H9 (cell line): ENCODE measurements around the gene NLRP9. TPM values are rescaled to one million over a fixed set of nuclear protein-coding genes. Genes with fewer than 3 reads are reported as not detected.

Source experiments
- DNase-seq: peaks from one replicate; pipeline ENCODE4 v3.0.0-alpha.2; 2017
- H2AFZ ChIP-seq: one replicate; pipeline ENCODE4 v1.6.1; 2013; ENCODE audit warnings: mild to moderate bottlenecking, low read length, control low read depth, moderate library complexity
- H2AK5ac ChIP-seq: 2 replicates; pipeline ENCODE4 v1.6.1; 2013; ENCODE audit warnings: low read length, control low read depth, mixed read lengths; ENCODE audit not compliant: insufficient read length
- H2BK120ac ChIP-seq: one replicate; pipeline ENCODE4 v1.6.1; 2013; ENCODE audit warnings: low read depth, mild to moderate bottlenecking, low read length, control low read depth, inconsistent platforms; ENCODE audit not compliant: poor library complexity, severe bottlenecking
- H2BK12ac ChIP-seq: 2 replicates; pipeline ENCODE4 v1.6.1; 2013; ENCODE audit warnings: low read length, control low read depth, mixed read lengths, low read depth; ENCODE audit not compliant: insufficient read length
- H2BK15ac ChIP-seq: 2 replicates; pipeline ENCODE4 v1.6.1; 2013; ENCODE audit warnings: low read depth, low read length, control low read depth
- H2BK20ac ChIP-seq: one replicate; pipeline ENCODE4 v1.6.1; 2013; ENCODE audit warnings: low read depth, mild to moderate bottlenecking, low read length, control low read depth, inconsistent platforms; ENCODE audit not compliant: poor library complexity, severe bottlenecking
- H2BK5ac ChIP-seq: 2 replicates; pipeline ENCODE4 v1.6.1; 2013; ENCODE audit warnings: low read length, control low read depth, mixed read lengths; ENCODE audit not compliant: insufficient read length
- H3K14ac ChIP-seq: 2 replicates; pipeline ENCODE4 v1.6.1; 2013; ENCODE audit warnings: low read length, control low read depth; ENCODE audit not compliant: insufficient read depth
- H3K18ac ChIP-seq: 2 replicates; pipeline ENCODE4 v1.6.1; 2013; ENCODE audit warnings: low read depth, mild to moderate bottlenecking, mixed read lengths, low read length, control low read depth; ENCODE audit not compliant: insufficient read length
- H3K23ac ChIP-seq: 2 replicates; pipeline ENCODE4 v1.6.1; 2013; ENCODE audit warnings: low read length, control low read depth, mixed read lengths, low read depth; ENCODE audit not compliant: insufficient read length
- H3K23me2 ChIP-seq: 2 replicates; pipeline ENCODE4 v1.6.1; 2013; ENCODE audit warnings: low read depth, mild to moderate bottlenecking, mixed read lengths, low read length, control low read depth; ENCODE audit not compliant: insufficient read length, poor library complexity, severe bottlenecking
- H3K27ac ChIP-seq: 2 replicates; pipeline ENCODE4 v1.5.1; 2013; ENCODE audit warnings: low read length, control low read depth, mixed read lengths, low read depth; ENCODE audit not compliant: insufficient read length
- H3K27me3 ChIP-seq: 2 replicates; pipeline ENCODE4 v1.6.1; 2013; ENCODE audit warnings: low read length, control low read depth, inconsistent platforms; ENCODE audit not compliant: insufficient read depth
- H3K4ac ChIP-seq: 2 replicates; pipeline ENCODE4 v1.6.1; 2013; ENCODE audit warnings: low read depth, mild to moderate bottlenecking, control low read depth, inconsistent platforms, low read length, moderate library complexity
- H3K4me1 ChIP-seq: 2 replicates; pipeline ENCODE4 v1.6.1; 2013; ENCODE audit warnings: low read length, control low read depth, inconsistent platforms; ENCODE audit not compliant: insufficient read depth
- H3K4me2 ChIP-seq: 2 replicates; pipeline ENCODE4 v1.6.1; 2013; ENCODE audit warnings: low read length, control low read depth, mixed read lengths; ENCODE audit not compliant: insufficient read length, insufficient read depth
- H3K56ac ChIP-seq: 2 replicates; pipeline ENCODE4 v1.6.1; 2013; ENCODE audit warnings: low read depth, mild to moderate bottlenecking, mixed read lengths, low read length, control low read depth; ENCODE audit not compliant: insufficient read length
- H3K79me1 ChIP-seq: 2 replicates; pipeline ENCODE4 v1.6.1; 2013; ENCODE audit warnings: low read depth, mild to moderate bottlenecking, moderate library complexity, low read length, control low read depth, inconsistent platforms; ENCODE audit not compliant: insufficient read depth, poor library complexity, severe bottlenecking
- H3K79me2 ChIP-seq: 2 replicates; pipeline ENCODE4 v1.6.1; 2013; ENCODE audit warnings: low read length, control low read depth, inconsistent platforms; ENCODE audit not compliant: insufficient read depth
- H3K9ac ChIP-seq: 2 replicates; pipeline ENCODE4 v1.6.1; 2013; ENCODE audit warnings: low read length, control low read depth, mixed read lengths; ENCODE audit not compliant: insufficient read length; ENCODE audit errors: extremely low read depth
- H3K9me3 ChIP-seq: one replicate; pipeline ENCODE4 v1.6.1; 2013; ENCODE audit warnings: low read depth, low read length, inconsistent platforms; ENCODE audit not compliant: control insufficient read depth
- H3T11ph ChIP-seq: one replicate; pipeline ENCODE4 v1.6.1; 2013; ENCODE audit warnings: mild to moderate bottlenecking, low read length, control low read depth, inconsistent platforms
- H4K20me1 ChIP-seq: one replicate; pipeline ENCODE4 v1.6.1; 2013; ENCODE audit not compliant: control insufficient read depth, insufficient read length, insufficient read depth
- H4K5ac ChIP-seq: 2 replicates; pipeline ENCODE4 v1.6.1; 2013; ENCODE audit warnings: low read depth, mild to moderate bottlenecking, mixed read lengths, low read length, control low read depth; ENCODE audit not compliant: insufficient read length
- H4K8ac ChIP-seq: replicated peaks from 2 replicates; pipeline ENCODE4 v1.6.1; 2013; ENCODE audit warnings: low read length, control low read depth, mixed read lengths, low read depth; ENCODE audit not compliant: insufficient read length
- H4K91ac ChIP-seq: 2 replicates; pipeline ENCODE4 v1.6.1; 2013; ENCODE audit warnings: low read depth, mild to moderate bottlenecking, moderate library complexity, mixed read lengths, low read length, control low read depth; ENCODE audit not compliant: insufficient read length
- H3K27ac Mint-ChIP-seq, 3 experiments: 2 replicates in 2 of 3; 3 replicates in 1 of 3; pipeline ENCODE4 v1.8.0; 2020 to 2021; ENCODE audit warnings: mixed read lengths in 3 of 3, mild to moderate bottlenecking in 1 of 3, moderate library complexity in 1 of 3
- H3K27me3 Mint-ChIP-seq: 2 replicates; pipeline ENCODE4 v1.8.0; 2021; ENCODE audit warnings: low read depth, mild to moderate bottlenecking, moderate library complexity, mixed read lengths
- H3K36me3 Mint-ChIP-seq, 3 experiments: 2 replicates in 2 of 3; 3 replicates in 1 of 3; pipeline ENCODE4 v1.8.0; 2020 to 2021; ENCODE audit warnings: low read depth in 3 of 3, mixed read lengths in 3 of 3; ENCODE audit not compliant: insufficient read depth in 1 of 3
- H3K4me1 Mint-ChIP-seq, 2 experiments: 2 replicates each; pipeline ENCODE4 v1.8.0; 2020; ENCODE audit warnings: mixed read lengths in 2 of 2
- H3K4me3 Mint-ChIP-seq, 2 experiments: 2 replicates in 1 of 2; 3 replicates in 1 of 2; pipeline ENCODE4 v1.8.0; 2020 to 2021; ENCODE audit warnings: mild to moderate bottlenecking in 2 of 2, mixed read lengths in 2 of 2, moderate library complexity in 1 of 2
- H3K9me3 Mint-ChIP-seq, 2 experiments: 2 replicates in 1 of 2; 3 replicates in 1 of 2; pipeline ENCODE4 v1.8.0; 2020; ENCODE audit warnings: mild to moderate bottlenecking in 2 of 2, mixed read lengths in 2 of 2, moderate library complexity in 1 of 2
- CTCF ChIP-seq: fragments of 200-600 bp; sonication (generic); conservative IDR thresholded peaks from 3 replicates; pipeline ENCODE4 v1.8.0; 2021; ENCODE audit warnings: antibody characterized with exemption, mild to moderate bottlenecking
- WGBS: extraction: QIAGEN DNeasy Blood & Tissue Kit; methylation state at CpG from one replicate; pipeline ENCODE4 v1.1.7; 2013; ENCODE audit warnings: missing lambda C conversion rate, low lambda C conversion rate, mixed read lengths; ENCODE audit not compliant: insufficient read length; ENCODE audit errors: extremely low coverage; 5-methylcytosine and 5-hydroxymethylcytosine counted together
- total RNA-seq: library from RNA; stranded (reverse); gene quantifications from 2 replicates; pipeline ENCODE4 v1.2.1, GENCODE V29; 2021

NLRP9 gene
- total RNA-seq, 1 experiment from 2014 or later, result not detected

GRCh38 chr19:55702131-55702627, 36.0 kb downstream of the NLRP9 start:
- no peak for TF ChIP-seq CTCF
- Mint-ChIP-seq H3K4me1 (no peaks in the 10 kb centered on the region), H3K36me3 (peaks cover 42 to 65% (median 61%) of the 10 kb centered on the region in 3 experiments), H3K4me3 (no peak overlapping the region), H3K9me3 (peaks cover 28 to 60% of the 10 kb centered on the region in 2 experiments), H3K27me3 (peaks cover 14% of the 10 kb centered on the region), H3K27ac (no peak overlapping the region)
- Histone ChIP-seq H4K20me1 (no peaks in the 10 kb centered on the region), H3K4me2 (no peak overlapping the region), H3K9ac (no peak overlapping the region), H3K23ac (no peak overlapping the region), H2BK12ac (no peak overlapping the region), H2BK20ac (no peak overlapping the region), H2BK15ac (no peak overlapping the region), H2BK120ac (no peak overlapping the region), H3K4ac (no peak overlapping the region), H3K56ac (no peak overlapping the region), H3K4me1 (no peaks in the 10 kb centered on the region), H3K79me1 (no peaks in the 10 kb centered on the region), H4K91ac (no peak overlapping the region), H4K8ac (no peak overlapping the region), H3K18ac (no peak overlapping the region), H3K14ac (no peak overlapping the region), H3K27ac (no peak overlapping the region), H2AFZ (no peak overlapping the region), H2BK5ac (no peak overlapping the region), H3K27me3 (no peaks in the 10 kb centered on the region), H3K79me2 (no peaks in the 10 kb centered on the region), H3T11ph (no peak overlapping the region), H4K5ac (no peak overlapping the region), H2AK5ac (no peak overlapping the region), H3K23me2 (no peaks in the 10 kb centered on the region), H3K9me3 (no peaks in the 10 kb centered on the region)
- WGBS, result no CpG with 5 or more reads among the region's 13 CpGs
- DNase-seq, result no peak
